ENCODE results near the gene SMIM1. TPM values are rescaled to one million over a fixed set of nuclear protein-coding genes. Genes with fewer than 3 reads are reported as not detected.

Gene SMIM1
- total RNA-seq, 1 donor from 2014 or later, result 1.3 TPM

DNA sequence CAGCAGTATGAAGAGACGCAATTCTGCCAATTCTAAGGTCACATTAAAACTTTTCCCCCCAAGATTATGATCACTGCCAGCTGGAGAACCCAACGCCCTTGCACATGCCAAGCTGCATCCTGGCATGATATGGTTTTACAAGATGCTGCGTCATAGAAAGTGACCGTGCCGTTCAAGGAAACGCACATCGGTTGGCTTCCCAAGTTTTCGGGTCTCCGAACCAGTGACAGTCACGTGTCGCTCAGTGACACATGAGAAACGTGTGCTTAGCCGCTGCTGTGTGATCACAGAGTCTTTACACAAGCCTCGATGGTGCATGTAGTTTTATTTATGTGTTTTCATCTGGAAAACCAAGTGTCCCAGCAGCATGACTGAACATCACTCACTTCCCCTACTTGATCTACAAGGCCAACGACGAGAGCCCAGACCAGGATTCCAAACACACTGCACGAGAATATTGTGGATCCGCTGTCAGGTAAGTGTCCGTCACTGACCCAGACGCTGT is 7.4 kb downstream of the SMIM1 start:
- no peaks in the 10 kb centered on the region for H3K27me3 Mint-ChIP-seq (ENCODE audit: unreplicated experiment)
- no peak overlapping the region for H3K27ac Mint-ChIP-seq (ENCODE audit: unreplicated experiment)
- H3K9me3 Mint-ChIP-seq (ENCODE audit: unreplicated experiment), result no peaks in the 10 kb centered on the region
- TF ChIP-seq, protein P1, sequence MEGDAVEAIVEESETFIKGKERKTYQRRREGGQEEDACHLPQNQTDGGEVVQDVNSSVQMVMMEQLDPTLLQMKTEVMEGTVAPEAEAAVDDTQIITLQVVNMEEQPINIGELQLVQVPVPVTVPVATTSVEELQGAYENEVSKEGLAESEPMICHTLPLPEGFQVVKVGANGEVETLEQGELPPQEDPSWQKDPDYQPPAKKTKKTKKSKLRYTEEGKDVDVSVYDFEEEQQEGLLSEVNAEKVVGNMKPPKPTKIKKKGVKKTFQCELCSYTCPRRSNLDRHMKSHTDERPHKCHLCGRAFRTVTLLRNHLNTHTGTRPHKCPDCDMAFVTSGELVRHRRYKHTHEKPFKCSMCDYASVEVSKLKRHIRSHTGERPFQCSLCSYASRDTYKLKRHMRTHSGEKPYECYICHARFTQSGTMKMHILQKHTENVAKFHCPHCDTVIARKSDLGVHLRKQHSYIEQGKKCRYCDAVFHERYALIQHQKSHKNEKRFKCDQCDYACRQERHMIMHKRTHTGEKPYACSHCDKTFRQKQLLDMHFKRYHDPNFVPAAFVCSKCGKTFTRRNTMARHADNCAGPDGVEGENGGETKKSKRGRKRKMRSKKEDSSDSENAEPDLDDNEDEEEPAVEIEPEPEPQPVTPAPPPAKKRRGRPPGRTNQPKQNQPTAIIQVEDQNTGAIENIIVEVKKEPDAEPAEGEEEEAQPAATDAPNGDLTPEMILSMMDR (IDR thresholded peaks at IDR 0.05), result no peak
- H3K4me1 Mint-ChIP-seq (ENCODE audit: unreplicated experiment), result peaks cover 12% of the 10 kb centered on the region
- no peak overlapping the region for H3K4me3 Mint-ChIP-seq (ENCODE audit: unreplicated experiment)
- no peak for DNase-seq (ENCODE audit: extremely low spot score, unreplicated experiment)
- H3K36me3 Mint-ChIP-seq (ENCODE audit: unreplicated experiment), result peaks cover 28% of the 10 kb centered on the region

GRCh38 chr1:3780901-3781300 is 8.4 kb downstream of the SMIM1 start:
- Mint-ChIP-seq H3K36me3 (ENCODE audit: unreplicated experiment) (peaks cover 35% of the 10 kb centered on the region), H3K4me3 (ENCODE audit: unreplicated experiment) (no peak overlapping the region), H3K27ac (ENCODE audit: unreplicated experiment) (no peak overlapping the region), H3K9me3 (ENCODE audit: unreplicated experiment) (no peaks in the 10 kb centered on the region), H3K27me3 (ENCODE audit: unreplicated experiment) (no peaks in the 10 kb centered on the region), H3K4me1 (ENCODE audit: unreplicated experiment) (peaks cover 2% of the 10 kb centered on the region)
- TF ChIP-seq, protein P1 (IDR thresholded peaks at IDR 0.05), result no peak
- no peak for DNase-seq (ENCODE audit: extremely low spot score, unreplicated experiment)

GRCh38 chr1:3783651-3784474 is 11.3 kb downstream of the SMIM1 start:
- Mint-ChIP-seq H3K9me3 (ENCODE audit: unreplicated experiment) (no peaks in the 10 kb centered on the region), H3K27ac (ENCODE audit: unreplicated experiment) (no peak overlapping the region), H3K36me3 (ENCODE audit: unreplicated experiment) (peaks cover 41% of the 10 kb centered on the region), H3K4me3 (ENCODE audit: unreplicated experiment) (no peak overlapping the region), H3K27me3 (ENCODE audit: unreplicated experiment) (no peaks in the 10 kb centered on the region), H3K4me1 (ENCODE audit: unreplicated experiment) (peaks cover 2% of the 10 kb centered on the region)
- no peak for DNase-seq (ENCODE audit: extremely low spot score, unreplicated experiment)
- TF ChIP-seq, protein P1 (IDR thresholded peaks at IDR 0.05), result no peak

- Mint-ChIP-seq H3K4me3 (ENCODE audit: unreplicated experiment) (no peak overlapping the region), H3K4me1 (ENCODE audit: unreplicated experiment) (peaks cover 4% of the 10 kb centered on the region), H3K9me3 (ENCODE audit: unreplicated experiment) (no peaks in the 10 kb centered on the region), H3K27ac (ENCODE audit: unreplicated experiment) (no peak overlapping the region), H3K27me3 (ENCODE audit: unreplicated experiment) (no peaks in the 10 kb centered on the region), H3K36me3 (ENCODE audit: unreplicated experiment) (peaks cover 35% of the 10 kb centered on the region)
- TF ChIP-seq, protein P1 (IDR thresholded peaks at IDR 0.05), result no peak
- DNase-seq (ENCODE audit: extremely low spot score, unreplicated experiment), result no peak
These were observed 12.5 kb downstream of the SMIM1 start for GRCh38 chr1:3785045-3785444.

GRCh38 chr1:3785456-3786157 is 13.1 kb downstream of the SMIM1 start:
- H3K27me3 Mint-ChIP-seq (ENCODE audit: unreplicated experiment), result no peaks in the 10 kb centered on the region
- DNase-seq (ENCODE audit: extremely low spot score, unreplicated experiment), result no peak
- no peak overlapping the region for H3K27ac Mint-ChIP-seq (ENCODE audit: unreplicated experiment)
- H3K36me3 Mint-ChIP-seq (ENCODE audit: unreplicated experiment), result peaks cover 30% of the 10 kb centered on the region
- TF ChIP-seq, protein P1 (IDR thresholded peaks at IDR 0.05), result peak; percentile 30
- no peak overlapping the region for H3K4me3 Mint-ChIP-seq (ENCODE audit: unreplicated experiment)
- H3K4me1 Mint-ChIP-seq (ENCODE audit: unreplicated experiment), result peaks cover 4% of the 10 kb centered on the region
- H3K9me3 Mint-ChIP-seq (ENCODE audit: unreplicated experiment), result no peaks in the 10 kb centered on the region

All from osteocyte (in vitro differentiated cells).